Natural killer cell (primary cell): ENCODE data around the gene CALN1. TPM values are rescaled to one million over a fixed set of nuclear protein-coding genes. Genes with fewer than 3 reads are reported as not detected.

Experiments
- ATAC-seq, 3 donors: fragments of 150-1000 bp in 2 of 3; fragments of 200-7000 bp in 1 of 3; cut with Tn5 transposase; 1 replicate in 1 of 3; 2 replicates in 2 of 3; pipeline ENCODE4 v1.10.0; 2021; ENCODE audit warnings: mild to moderate bottlenecking in 2 of 3, moderate library complexity in 2 of 3
- DNase-seq, 2 donors: peaks; one replicate each; pipeline versions ENCODE4 v3.0.0 to v3.0.0-alpha.2; 2013 to 2021; ENCODE audit warnings: mixed read lengths in 1 of 2
- H3K27ac ChIP-seq: one replicate; pipeline ENCODE4 v1.5.1; 2013; ENCODE audit warnings: mild to moderate bottlenecking, low read length
- H3K27me3 ChIP-seq: one replicate; pipeline ENCODE4 v1.6.1; 2013; ENCODE audit warnings: low read length; ENCODE audit not compliant: control insufficient read depth, insufficient read depth
- H3K36me3 ChIP-seq: one replicate; pipeline ENCODE4 v1.6.1; 2013; ENCODE audit warnings: low read length; ENCODE audit not compliant: control insufficient read depth, insufficient read depth
- H3K4me1 ChIP-seq: one replicate; pipeline ENCODE4 v1.6.1; 2013; ENCODE audit warnings: low read length; ENCODE audit not compliant: control insufficient read depth, insufficient read depth
- H3K4me3 ChIP-seq: one replicate; pipeline ENCODE4 v1.5.1; 2013; ENCODE audit warnings: low read length
- H3K9me3 ChIP-seq: one replicate; pipeline ENCODE4 v1.6.1; 2013; ENCODE audit warnings: low read length; ENCODE audit not compliant: control insufficient read depth, insufficient read depth
- H3K27ac Mint-ChIP-seq, 2 donors: one replicate each; pipeline ENCODE4 v1.8.0; 2022; ENCODE audit warnings: mild to moderate bottlenecking in 2 of 2, mixed read lengths in 2 of 2, moderate library complexity in 1 of 2
- H3K27me3 Mint-ChIP-seq, 2 donors: one replicate each; pipeline ENCODE4 v1.8.0; 2022; ENCODE audit warnings: low read depth in 2 of 2, mixed read lengths in 2 of 2
- H3K36me3 Mint-ChIP-seq: one replicate; pipeline ENCODE4 v1.8.0; 2022; ENCODE audit warnings: mixed read lengths
- H3K4me1 Mint-ChIP-seq, 2 donors: one replicate each; pipeline ENCODE4 v1.8.0; 2022; ENCODE audit warnings: mixed read lengths in 2 of 2
- H3K4me3 Mint-ChIP-seq: one replicate; pipeline ENCODE4 v1.8.0; 2022; ENCODE audit warnings: mild to moderate bottlenecking, moderate library complexity, mixed read lengths
- H3K9me3 Mint-ChIP-seq, 2 donors: one replicate each; pipeline ENCODE4 v1.8.0; 2022; ENCODE audit warnings: mixed read lengths in 2 of 2
- CTCF ChIP-seq: fragments of 200-600 bp; IDR thresholded peaks from one replicate; pipeline ENCODE4 v1.8.0; 2022; ENCODE audit warnings: antibody characterized with exemption
- WGBS: methylation state at CpG from one replicate; pipeline ENCODE4 v1.1.7; 2013; ENCODE audit warnings: missing lambda C conversion rate; ENCODE audit not compliant: insufficient coverage; 5-methylcytosine and 5-hydroxymethylcytosine counted together
- intact Hi-C: fragments of 100-400 bp; cut with micrococcal nuclease; formaldehyde crosslinking; loops from one replicate; pipeline ENCODE4 v1.14.2; 2022
- total RNA-seq, 4 donors: library from RNA; stranded (reverse); fragments of 120-200 nt in 1 of 4; gene quantifications; one replicate each; pipeline versions ENCODE4 v1.2.3 to v1.2.4, GENCODE V29; 2013 to 2022

Gene CALN1
- total RNA-seq, 3 donors from 2014 or later (not counting 1 experiment from before 2014, with no cell fraction given): 0.18 TPM; not detected in 2

DNA sequence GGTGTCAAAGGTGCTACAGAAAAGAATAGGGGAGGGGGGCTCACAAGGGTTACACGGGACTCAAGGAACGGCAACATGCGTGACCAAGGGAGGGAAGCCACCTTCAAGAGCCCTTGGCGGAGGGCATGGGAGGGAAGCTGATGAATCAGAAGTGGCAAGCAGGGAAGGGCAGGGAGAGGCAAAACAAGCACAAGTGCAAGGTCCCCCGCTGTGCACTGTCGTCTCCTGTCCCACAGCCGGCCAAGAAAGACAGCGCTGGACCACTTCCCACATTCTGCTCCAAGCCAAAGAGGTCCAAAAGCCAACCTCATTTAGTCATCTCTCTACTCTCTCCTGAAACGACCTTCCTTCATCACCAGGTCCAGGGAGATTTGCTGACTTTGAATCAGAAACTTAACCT is 102.7 kb downstream of the CALN1 start:
- H3K4me3 Mint-ChIP-seq: no peak overlapping the region
- Histone ChIP-seq H3K9me3 (no peaks in the 10 kb centered on the region), H3K27ac (no peak overlapping the region), H3K27me3 (no peaks in the 10 kb centered on the region), H3K4me3 (no peak overlapping the region), H3K4me1 (no peaks in the 10 kb centered on the region), H3K36me3 (no peaks in the 10 kb centered on the region)
- H3K27me3 Mint-ChIP-seq: no peaks in the 10 kb centered on the region
- intact Hi-C loops: no loop called here
- TF ChIP-seq CTCF: no peak
- no peak for DNase-seq
- H3K4me1 Mint-ChIP-seq: no peaks in the 10 kb centered on the region
- no peak overlapping the region for H3K27ac Mint-ChIP-seq
- H3K36me3 Mint-ChIP-seq: no peaks in the 10 kb centered on the region
- no peak for ATAC-seq
- H3K9me3 Mint-ChIP-seq: no peaks in the 10 kb centered on the region
- 89% methylated on average over 9 of the region's 9 CpGs for WGBS

- Mint-ChIP-seq H3K36me3 (no peaks in the 10 kb centered on the region), H3K27me3 (no peaks in the 10 kb centered on the region), H3K4me1 (no peaks in the 10 kb centered on the region), H3K4me3 (no peak overlapping the region), H3K9me3 (no peaks in the 10 kb centered on the region), H3K27ac (no peak overlapping the region)
- no peaks in the 10 kb centered on the region for H3K9me3 ChIP-seq
- H3K27me3 ChIP-seq: no peaks in the 10 kb centered on the region
- no peak for TF ChIP-seq CTCF
- no peak for DNase-seq
- H3K36me3 ChIP-seq: no peaks in the 10 kb centered on the region
- WGBS: 94% methylated on average over 2 of the region's 2 CpGs
- H3K4me1 ChIP-seq: no peaks in the 10 kb centered on the region
- no peak overlapping the region for H3K27ac ChIP-seq
- intact Hi-C loops: no loop called here
- H3K4me3 ChIP-seq: no peak overlapping the region
- no peak for ATAC-seq
Observed at GRCh38 chr7:72308986-72309385, 103.2 kb downstream of the CALN1 start.

- 91% methylated on average over 9 of the region's 9 CpGs for WGBS
- no peak overlapping the region for H3K27ac Mint-ChIP-seq
- H3K36me3 ChIP-seq: no peaks in the 10 kb centered on the region
- H3K27me3 ChIP-seq: no peaks in the 10 kb centered on the region
- H3K4me1 Mint-ChIP-seq: no peaks in the 10 kb centered on the region
- H3K4me3 ChIP-seq: no peak overlapping the region
- TF ChIP-seq CTCF: no peak
- H3K9me3 Mint-ChIP-seq: no peaks in the 10 kb centered on the region
- no peak overlapping the region for H3K27ac ChIP-seq
- ATAC-seq (no peak), DNase-seq (no peak)
- H3K4me1 ChIP-seq: no peaks in the 10 kb centered on the region
- H3K27me3 Mint-ChIP-seq: no peaks in the 10 kb centered on the region
- intact Hi-C loops: no loop called here
- no peaks in the 10 kb centered on the region for H3K36me3 Mint-ChIP-seq
- H3K9me3 ChIP-seq: no peaks in the 10 kb centered on the region
- H3K4me3 Mint-ChIP-seq: no peak overlapping the region
Observed at GRCh38 chr7:72307566-72307965, 104.6 kb downstream of the CALN1 start.

DNA sequence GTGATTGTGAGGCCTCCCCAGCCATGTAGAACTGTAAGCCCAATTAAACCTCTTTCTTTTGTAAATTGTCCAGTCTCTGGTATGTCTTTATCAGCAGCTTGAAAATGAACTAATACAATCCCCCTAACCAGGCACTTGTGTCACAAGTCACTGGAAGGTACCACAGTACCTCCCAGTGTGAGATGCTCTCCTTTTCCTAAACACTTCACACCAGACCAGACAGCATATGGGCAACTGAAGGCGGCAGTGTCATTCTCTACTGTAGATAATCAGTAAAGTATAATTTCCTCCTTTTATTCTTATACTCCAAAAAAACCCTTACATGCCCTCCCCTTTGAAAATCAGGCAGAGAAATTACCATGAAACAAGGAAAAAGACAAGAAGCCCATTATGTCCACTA is 113.2 kb downstream of the CALN1 start:
- H3K4me1 ChIP-seq: no peaks in the 10 kb centered on the region
- no peaks in the 10 kb centered on the region for H3K4me1 Mint-ChIP-seq
- H3K9me3 Mint-ChIP-seq: peaks cover 0 to 3% of the 10 kb centered on the region in 2 donors
- no peaks in the 10 kb centered on the region for H3K36me3 ChIP-seq
- no peak for TF ChIP-seq CTCF
- no peak overlapping the region for H3K27ac ChIP-seq
- H3K9me3 ChIP-seq: no peaks in the 10 kb centered on the region
- H3K27me3 ChIP-seq: no peaks in the 10 kb centered on the region
- H3K36me3 Mint-ChIP-seq: no peaks in the 10 kb centered on the region
- WGBS: no CpG with 5 or more reads among the region's 1 CpG
- ATAC-seq: no peak
- no peak overlapping the region for H3K4me3 ChIP-seq
- H3K4me3 Mint-ChIP-seq: no peak overlapping the region
- peaks cover 0 to 8% of the 10 kb centered on the region in 2 donors for H3K27me3 Mint-ChIP-seq
- DNase-seq: no peak
- H3K27ac Mint-ChIP-seq: no peak overlapping the region
- intact Hi-C loops: no loop called here
